ENCODE results near the gene KCNAB2.

DNA sequence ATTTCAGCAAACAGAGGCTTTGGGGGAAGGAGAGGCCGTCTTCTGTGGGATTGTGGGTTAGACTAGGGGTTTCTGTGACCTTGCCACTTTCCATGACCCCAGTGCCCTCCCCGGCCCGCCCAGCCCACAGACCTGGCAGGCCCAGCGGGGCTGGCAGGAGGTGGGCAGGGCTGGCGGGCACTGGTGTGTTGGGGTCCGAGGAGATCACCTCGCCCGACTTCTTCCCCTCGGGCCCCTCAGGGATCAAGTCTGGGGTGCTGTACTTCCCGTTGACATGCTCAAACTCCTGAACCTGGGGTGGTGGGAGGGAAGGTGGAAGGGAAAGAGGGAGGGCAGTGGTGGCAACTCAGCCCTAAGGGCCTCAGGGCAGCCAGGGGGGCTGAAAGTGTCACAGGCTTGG lies 78.1 kb downstream of the KCNAB2 start:
- TF ChIP-seq, protein P1, sequence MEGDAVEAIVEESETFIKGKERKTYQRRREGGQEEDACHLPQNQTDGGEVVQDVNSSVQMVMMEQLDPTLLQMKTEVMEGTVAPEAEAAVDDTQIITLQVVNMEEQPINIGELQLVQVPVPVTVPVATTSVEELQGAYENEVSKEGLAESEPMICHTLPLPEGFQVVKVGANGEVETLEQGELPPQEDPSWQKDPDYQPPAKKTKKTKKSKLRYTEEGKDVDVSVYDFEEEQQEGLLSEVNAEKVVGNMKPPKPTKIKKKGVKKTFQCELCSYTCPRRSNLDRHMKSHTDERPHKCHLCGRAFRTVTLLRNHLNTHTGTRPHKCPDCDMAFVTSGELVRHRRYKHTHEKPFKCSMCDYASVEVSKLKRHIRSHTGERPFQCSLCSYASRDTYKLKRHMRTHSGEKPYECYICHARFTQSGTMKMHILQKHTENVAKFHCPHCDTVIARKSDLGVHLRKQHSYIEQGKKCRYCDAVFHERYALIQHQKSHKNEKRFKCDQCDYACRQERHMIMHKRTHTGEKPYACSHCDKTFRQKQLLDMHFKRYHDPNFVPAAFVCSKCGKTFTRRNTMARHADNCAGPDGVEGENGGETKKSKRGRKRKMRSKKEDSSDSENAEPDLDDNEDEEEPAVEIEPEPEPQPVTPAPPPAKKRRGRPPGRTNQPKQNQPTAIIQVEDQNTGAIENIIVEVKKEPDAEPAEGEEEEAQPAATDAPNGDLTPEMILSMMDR (IDR thresholded peaks at IDR 0.05; ENCODE audit: low read depth, low read length): no peak
- TF ChIP-seq EZH2phosphoT487 (IDR thresholded peaks at IDR 0.05; ENCODE audit: low read depth): no peak

All from OCI-LY3 (cell line).